ENCODE data around the gene MSL3B.

Gene MSL3B

GRCh38 chr2:233867993-233868532 is at the start of gene MSL3B:
MSL3B (minus strand) TSS chr2:233868386.
- DNase-seq (ENCODE audit: low spot score in 2 of 2, unreplicated experiment in 2 of 2) = peak in 1 of 2 experiments; percentile 58
- peaks cover 40% of the 10 kb centered on the region for H3K9me3 Mint-ChIP-seq
- H3K4me1 Mint-ChIP-seq = peaks cover 6% of the 10 kb centered on the region
- H3K27me3 Mint-ChIP-seq (ENCODE audit: low read depth) = peaks cover 21% of the 10 kb centered on the region
- peaks cover 37% of the 10 kb centered on the region for H3K36me3 Mint-ChIP-seq
- no peak for TF ChIP-seq CTCF (IDR thresholded peaks at IDR 0.05; ENCODE audit: unreplicated experiment)
- peak within 1 kb of the TSS; percentile 87 for H3K27ac Mint-ChIP-seq
- peak within 1 kb of the TSS; percentile 85 for H3K4me3 Mint-ChIP-seq

GRCh38 chr2:233917116-233917515 is 48.9 kb upstream of the MSL3B start, which contains the start of gene TRPM8:
TRPM8 (plus strand) TSS chr2:233917373; CDS start chr2:233926538, 9,165 bp downstream.
- TF ChIP-seq CTCF (IDR thresholded peaks at IDR 0.05; ENCODE audit: unreplicated experiment) = no peak
- peaks cover 50% of the 10 kb centered on the region for H3K27me3 Mint-ChIP-seq (ENCODE audit: low read depth)
- H3K9me3 Mint-ChIP-seq = no peaks in the 10 kb centered on the region
- no peak within 1 kb of the TSS for H3K4me3 Mint-ChIP-seq
- H3K4me1 Mint-ChIP-seq = no peaks in the 10 kb centered on the region
- H3K36me3 Mint-ChIP-seq = no peaks in the 10 kb centered on the region
- no peak for DNase-seq (ENCODE audit: low spot score in 2 of 2, unreplicated experiment in 2 of 2)
- H3K27ac Mint-ChIP-seq = no peak within 1 kb of the TSS

- H3K9me3 Mint-ChIP-seq = no peaks in the 10 kb centered on the region
- H3K4me3 Mint-ChIP-seq = no peak overlapping the region
- H3K4me1 Mint-ChIP-seq = no peaks in the 10 kb centered on the region
- no peak for TF ChIP-seq CTCF (IDR thresholded peaks at IDR 0.05; ENCODE audit: unreplicated experiment)
- no peak for DNase-seq (ENCODE audit: low spot score in 2 of 2, unreplicated experiment in 2 of 2)
- H3K27me3 Mint-ChIP-seq (ENCODE audit: low read depth) = peaks cover 54% of the 10 kb centered on the region
- no peaks in the 10 kb centered on the region for H3K36me3 Mint-ChIP-seq
- no peak overlapping the region for H3K27ac Mint-ChIP-seq
Measured at GRCh38 chr2:233915128-233915527, 46.9 kb upstream of the MSL3B start.

- no peak overlapping the region for H3K27ac Mint-ChIP-seq
- DNase-seq (ENCODE audit: low spot score in 2 of 2, unreplicated experiment in 2 of 2) = peak; percentile 47 to 78
- no peak for TF ChIP-seq CTCF (IDR thresholded peaks at IDR 0.05; ENCODE audit: unreplicated experiment)
- no peaks in the 10 kb centered on the region for H3K4me1 Mint-ChIP-seq
- peaks cover 53% of the 10 kb centered on the region for H3K27me3 Mint-ChIP-seq (ENCODE audit: low read depth)
- no peaks in the 10 kb centered on the region for H3K36me3 Mint-ChIP-seq
- no peak overlapping the region for H3K4me3 Mint-ChIP-seq
- H3K9me3 Mint-ChIP-seq = no peaks in the 10 kb centered on the region
Measured at GRCh38 chr2:233912691-233913423, 44.7 kb upstream of the MSL3B start.

- Mint-ChIP-seq H3K36me3 (no peaks in the 10 kb centered on the region), H3K27me3 (ENCODE audit: low read depth) (peaks cover 49% of the 10 kb centered on the region), H3K27ac (no peak overlapping the region), H3K4me1 (no peaks in the 10 kb centered on the region), H3K4me3 (no peak overlapping the region), H3K9me3 (peaks cover 15% of the 10 kb centered on the region)
- DNase-seq (ENCODE audit: low spot score in 2 of 2, unreplicated experiment in 2 of 2) = no peak
- TF ChIP-seq CTCF (IDR thresholded peaks at IDR 0.05; ENCODE audit: unreplicated experiment) = no peak
Measured at GRCh38 chr2:233907627-233908026, 39.4 kb upstream of the MSL3B start.
